GM18867 (cell line): Measurements from ENCODE around the gene RAB11B.
"Not testable (repeated sequence)": the region's sequence is repeated elsewhere in the genome, so short reads cannot be mapped to it uniquely, and the experiment has no call there.

Experiments
- ATAC-seq: cut with Tn5 transposase; IDR thresholded peaks from one replicate; pipeline ENCODE4 v1.9.1; 2021; ENCODE audit warnings: mild to moderate bottlenecking, moderate library complexity; ENCODE audit not compliant: unreplicated experiment

RAB11B gene

DNA sequence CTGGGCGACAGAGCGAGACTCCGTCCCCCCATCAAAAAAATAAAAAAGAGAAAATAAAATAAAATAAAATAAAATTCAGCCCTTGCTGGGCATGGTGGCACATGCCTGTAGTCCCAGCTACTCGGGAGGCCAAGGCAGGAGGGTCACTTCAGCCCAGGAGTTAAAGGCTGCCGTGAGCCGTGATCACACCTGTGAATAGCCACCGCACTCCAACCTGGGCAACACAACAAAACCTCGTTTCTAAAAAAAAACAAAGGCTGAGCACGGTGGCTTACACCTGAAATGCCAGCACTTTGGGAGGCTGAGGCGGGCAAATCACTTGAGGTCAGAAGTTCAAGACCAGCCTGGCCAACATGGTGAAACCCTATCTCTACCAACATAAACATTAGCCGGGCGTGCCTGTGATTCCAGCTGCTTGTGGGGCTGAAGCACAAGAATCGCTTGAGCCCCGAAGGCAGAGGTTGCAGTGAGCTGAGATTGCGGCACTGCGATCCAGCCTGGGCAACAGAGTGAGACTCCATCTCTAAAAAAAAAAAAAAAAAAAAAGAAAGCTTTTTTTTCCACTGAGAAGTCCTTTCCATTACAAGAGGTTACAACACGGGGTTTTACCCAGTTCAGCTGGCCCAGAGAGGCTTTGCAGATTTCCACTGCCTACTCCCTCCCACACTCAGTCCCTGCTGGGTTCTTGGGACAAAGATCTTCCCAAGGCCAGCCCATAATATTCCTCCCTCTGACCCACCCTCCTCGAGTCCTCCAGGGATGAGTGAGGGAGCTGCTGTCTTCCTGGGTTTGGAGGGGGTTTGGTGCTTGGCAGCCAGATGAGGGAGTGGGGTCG, 19.8 kb upstream of the RAB11B start:
- ATAC-seq, result no peak

GRCh38 chr19:8371011-8371804, 19.0 kb upstream of the RAB11B start:
- ATAC-seq, result no peak

DNA sequence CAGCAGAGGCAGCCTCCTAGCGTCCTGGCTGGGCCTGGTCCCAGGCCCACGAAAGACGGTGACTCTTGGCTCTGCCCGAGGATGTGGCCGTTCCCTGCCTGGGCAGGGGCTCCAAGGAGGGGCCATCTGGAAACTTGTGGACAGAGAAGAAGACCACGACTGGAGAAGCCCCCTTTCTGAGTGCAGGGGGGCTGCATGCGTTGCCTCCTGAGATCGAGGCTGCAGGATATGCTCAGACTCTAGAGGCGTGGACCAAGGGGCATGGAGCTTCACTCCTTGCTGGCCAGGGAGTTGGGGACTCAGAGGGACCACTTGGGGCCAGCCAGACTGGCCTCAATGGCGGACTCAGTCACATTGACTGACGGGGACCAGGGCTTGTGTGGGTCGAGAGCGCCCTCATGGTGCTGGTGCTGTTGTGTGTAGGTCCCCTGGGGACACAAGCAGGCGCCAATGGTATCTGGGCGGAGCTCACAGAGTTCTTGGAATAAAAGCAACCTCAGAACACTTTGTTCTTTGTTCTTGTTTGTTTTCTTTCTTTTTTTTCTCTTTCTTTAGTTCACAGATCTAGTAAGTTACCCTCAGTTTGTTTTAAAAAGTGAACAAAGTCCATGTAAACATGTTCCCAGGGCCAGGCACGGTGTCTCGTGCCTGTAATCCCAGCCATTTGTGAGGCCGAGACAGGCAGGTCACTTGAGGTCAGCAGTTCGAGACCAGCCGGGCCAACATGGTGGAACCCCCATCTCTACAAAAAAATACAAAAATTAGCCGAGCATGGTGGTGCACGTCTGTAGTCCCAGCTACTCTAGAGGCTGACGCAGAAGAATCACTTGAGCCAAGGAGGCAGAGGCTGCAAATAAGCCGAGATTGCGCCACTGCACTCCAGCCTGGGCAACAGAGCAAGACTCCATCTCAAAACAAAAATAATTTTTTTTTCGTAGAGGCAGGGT, 16.0 kb upstream of the RAB11B start:
- ATAC-seq, result no peak

GRCh38 chr19:8375766-8376165, 14.4 kb upstream of the RAB11B start:
- ATAC-seq, result not testable (repeated sequence)

GRCh38 chr19:8376373-8376974, 13.7 kb upstream of the RAB11B start:
- ATAC-seq, result not testable (repeated sequence)

GRCh38 chr19:8377598-8377997, 12.6 kb upstream of the RAB11B start:
- no peak for ATAC-seq

DNA sequence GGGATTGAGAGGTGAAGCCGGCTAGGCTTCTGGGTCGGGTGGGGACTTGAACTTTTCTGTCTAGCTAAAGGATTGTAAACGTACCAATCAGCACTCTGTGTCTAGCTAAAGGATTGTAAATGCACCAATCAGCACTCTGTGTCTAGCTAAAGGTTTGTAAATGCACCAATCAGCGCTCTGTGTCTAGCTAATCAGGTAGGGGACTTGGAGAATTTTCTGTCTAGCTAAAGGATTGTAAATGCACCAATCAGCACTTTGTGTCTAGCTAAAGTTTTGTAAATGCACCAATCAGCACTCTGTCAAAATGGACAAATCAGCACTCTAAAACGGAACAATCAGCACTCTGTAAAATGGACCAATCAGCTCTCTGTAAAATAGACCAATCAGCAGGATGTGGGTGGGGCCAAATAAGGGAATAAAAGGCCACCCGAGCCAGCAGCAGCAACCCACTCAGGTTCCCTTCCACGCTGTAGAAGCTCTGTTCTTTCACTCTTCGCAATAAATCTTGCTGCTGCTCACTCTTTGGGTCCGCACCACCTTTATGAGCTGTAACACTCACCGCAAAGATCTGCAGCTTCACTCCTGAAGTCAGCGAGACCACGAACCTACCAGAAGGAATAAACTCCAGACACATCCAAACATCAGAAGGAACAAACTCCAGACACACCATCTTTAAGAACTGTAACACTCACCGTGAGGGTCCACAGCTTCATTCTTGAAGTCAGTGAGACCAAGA, 10.8 kb upstream of the RAB11B start:
- not testable (repeated sequence) for ATAC-seq

GRCh38 chr19:8384569-8384968, 5.6 kb upstream of the RAB11B start:
- not testable (repeated sequence) for ATAC-seq

GRCh38 chr19:8385103-8385502, 5.1 kb upstream of the RAB11B start:
- ATAC-seq, result not testable (repeated sequence)

DNA sequence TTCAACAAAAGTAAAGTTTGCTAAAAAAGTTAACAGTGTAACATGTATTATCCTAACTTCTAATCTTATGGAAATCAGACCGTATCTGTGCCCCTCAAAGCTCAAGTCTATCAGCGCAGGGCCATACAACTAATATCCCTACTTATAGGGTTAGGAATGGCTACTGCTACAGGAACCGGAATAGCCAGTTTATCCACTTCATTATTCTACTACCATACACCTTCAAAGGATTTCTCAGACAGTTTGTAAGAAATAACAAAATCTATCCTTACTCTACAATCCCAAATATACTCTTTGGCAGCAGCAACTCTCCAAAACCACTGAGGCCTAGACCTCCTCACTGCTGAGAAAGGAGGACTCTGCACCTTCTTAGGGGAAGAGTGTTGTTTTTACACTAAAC, 4.6 kb upstream of the RAB11B start:
- ATAC-seq, result not testable (repeated sequence)

GRCh38 chr19:8386419-8386818, 3.7 kb upstream of the RAB11B start:
- ATAC-seq, result not testable (repeated sequence)

DNA sequence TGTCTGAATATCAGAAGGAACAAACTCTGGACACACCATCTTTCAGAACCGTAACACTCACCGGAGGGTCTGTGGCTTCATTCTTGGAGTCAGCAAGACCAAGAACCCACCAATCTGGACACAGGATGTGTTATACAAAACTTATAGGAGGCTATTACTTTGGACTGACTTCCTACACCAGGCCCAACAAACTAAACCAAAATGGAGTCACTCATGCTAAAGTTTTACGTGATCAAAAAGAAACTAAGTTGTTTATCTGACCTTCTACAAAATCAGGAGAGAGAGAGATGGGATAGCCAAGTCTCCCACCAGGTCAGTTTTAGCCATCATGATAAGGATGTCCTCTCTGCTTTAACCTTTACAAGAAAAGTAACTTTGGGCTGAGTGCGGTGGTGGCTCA, 3.2 kb upstream of the RAB11B start:
- ATAC-seq, result no peak

DNA sequence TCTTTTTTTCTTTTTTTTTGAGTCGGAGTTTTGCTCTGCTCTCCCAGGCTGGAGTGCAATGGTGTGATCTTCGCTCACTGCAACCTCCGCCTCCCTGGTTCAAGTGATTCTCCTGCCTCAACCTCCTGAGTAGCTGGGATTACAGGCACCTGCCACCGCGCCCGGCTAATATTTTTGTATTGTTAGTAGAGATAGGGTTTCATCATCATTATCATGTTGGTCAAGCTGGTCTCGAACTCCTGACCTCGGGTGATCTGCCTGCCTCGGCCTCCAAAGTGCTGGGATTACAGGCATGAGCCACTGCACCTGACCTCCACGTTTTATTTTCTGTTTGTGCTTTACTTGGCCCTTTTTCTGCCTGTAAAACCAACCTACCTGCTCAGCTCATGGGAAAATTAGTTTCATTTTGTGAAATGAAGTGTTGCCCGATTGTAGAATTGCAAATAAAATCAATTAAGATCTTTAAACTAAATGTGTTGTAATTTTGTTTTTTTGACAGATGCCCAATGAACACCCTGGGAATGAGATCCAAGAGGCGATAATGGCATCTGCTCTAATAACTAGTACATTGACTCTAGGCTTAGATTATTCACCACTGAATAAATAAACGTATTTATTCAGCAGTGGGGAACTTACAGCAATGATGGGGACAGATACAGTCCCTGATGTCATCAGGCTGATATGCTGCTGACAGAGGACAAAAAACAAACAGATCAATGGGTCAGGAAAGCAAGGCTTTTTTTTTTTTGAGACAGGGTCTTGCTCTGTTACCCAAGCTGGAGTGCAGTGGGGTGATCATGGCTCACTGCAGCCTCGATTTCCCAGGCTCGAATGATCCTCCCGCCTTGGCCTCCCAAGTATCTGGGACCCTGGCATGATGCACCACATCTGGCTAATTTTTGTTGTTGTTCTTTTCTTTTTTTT, 2.2 kb upstream of the RAB11B start:
- no peak for ATAC-seq

DNA sequence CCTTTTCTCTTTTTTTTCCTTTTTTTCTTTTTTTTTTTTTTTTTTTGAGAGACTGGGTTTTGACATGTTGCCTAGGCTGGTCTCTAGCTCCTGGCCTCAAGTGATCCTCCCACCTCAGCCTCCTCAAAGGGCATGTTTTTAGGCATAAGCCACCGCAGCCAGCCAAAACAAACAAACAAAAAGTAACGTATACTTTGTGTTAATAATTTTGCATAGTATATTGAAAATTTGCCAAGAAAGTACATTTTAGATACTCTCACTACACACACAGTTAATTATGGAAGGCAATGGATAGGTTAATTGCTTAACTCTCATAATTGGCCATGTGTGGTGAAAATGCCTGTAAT, 1.6 kb upstream of the RAB11B start:
- ATAC-seq, result no peak

- ATAC-seq, result peak; percentile 35
Measured at GRCh38 chr19:8390617-8390981, 439 bp downstream of the RAB11B start.

GRCh38 chr19:8391198-8392016, 1.2 kb downstream of the RAB11B start:
- ATAC-seq, result no peak

DNA sequence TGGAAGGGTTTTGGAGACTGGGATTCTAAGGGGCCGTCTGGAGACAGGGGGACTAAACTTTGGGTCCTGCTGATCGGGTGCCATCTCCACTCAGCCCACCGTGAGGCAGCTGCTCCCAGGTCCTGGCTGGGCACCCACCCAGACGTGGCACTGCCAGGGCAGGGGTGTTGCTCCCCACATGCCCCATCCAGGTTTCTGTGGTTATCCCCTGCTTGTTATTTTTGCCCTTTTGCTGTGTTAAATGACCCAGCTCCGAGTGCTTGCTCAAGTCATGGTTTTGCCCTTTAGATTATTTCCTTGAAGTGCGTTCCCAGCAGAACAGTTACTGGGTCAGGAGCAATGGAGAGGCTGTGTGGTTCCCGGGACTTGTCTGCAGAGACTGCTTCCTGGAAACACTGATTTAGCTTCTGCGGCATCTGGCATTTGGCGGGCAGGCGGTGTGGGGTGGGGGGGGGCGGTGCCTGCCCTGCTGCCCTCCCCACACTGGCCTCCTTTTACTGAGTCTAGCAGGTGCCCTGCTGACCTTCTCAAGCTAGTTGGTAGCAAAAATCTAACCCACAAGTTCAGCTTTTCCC, 1.9 kb downstream of the RAB11B start:
- ATAC-seq, result no peak
